A172 (cell line): ENCODE measurements around the gene FARP2. TPM values are rescaled to one million over a fixed set of nuclear protein-coding genes. Genes with fewer than 3 reads are reported as not detected.
"Not testable (repeated sequence)": the region's sequence is repeated elsewhere in the genome, so short reads cannot be mapped to it uniquely, and the experiment has no call there.

ENCODE experiments used
- DNase-seq: peaks from one replicate; pipeline ENCODE4 v3.0.0-alpha.2; 2015; ENCODE audit warnings: low spot score
- total RNA-seq: library from RNA; depleted of rRNA; stranded (reverse); fragments of >200 nt; shearing (Covaris generic); gene quantifications from 2 replicates; pipeline ENCODE4 v1.2.3, GENCODE V29; 2014

Gene FARP2
- total RNA-seq, 1 experiment from 2014 or later: 47.3 TPM

DNA sequence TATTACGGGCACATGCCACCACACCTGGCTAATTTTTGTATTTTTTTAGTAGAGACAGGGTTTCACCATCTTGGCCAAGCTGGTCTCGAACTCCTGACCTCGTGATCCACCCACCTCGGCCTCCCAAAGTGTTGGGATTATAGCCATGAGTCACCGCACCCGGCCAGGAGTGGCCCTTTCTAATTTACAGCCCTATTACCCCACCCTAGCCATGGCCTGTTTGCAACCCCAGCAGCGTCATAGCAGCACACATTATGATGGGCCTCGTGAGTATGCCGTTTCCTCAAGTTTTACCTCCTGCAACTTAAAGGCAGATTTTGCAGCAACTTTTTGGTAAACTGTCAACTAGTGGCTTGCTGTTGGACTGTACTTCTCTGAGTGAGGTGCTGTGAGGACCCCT lies 97.8 kb downstream of the FARP2 start:
- not testable (repeated sequence) for DNase-seq

DNA sequence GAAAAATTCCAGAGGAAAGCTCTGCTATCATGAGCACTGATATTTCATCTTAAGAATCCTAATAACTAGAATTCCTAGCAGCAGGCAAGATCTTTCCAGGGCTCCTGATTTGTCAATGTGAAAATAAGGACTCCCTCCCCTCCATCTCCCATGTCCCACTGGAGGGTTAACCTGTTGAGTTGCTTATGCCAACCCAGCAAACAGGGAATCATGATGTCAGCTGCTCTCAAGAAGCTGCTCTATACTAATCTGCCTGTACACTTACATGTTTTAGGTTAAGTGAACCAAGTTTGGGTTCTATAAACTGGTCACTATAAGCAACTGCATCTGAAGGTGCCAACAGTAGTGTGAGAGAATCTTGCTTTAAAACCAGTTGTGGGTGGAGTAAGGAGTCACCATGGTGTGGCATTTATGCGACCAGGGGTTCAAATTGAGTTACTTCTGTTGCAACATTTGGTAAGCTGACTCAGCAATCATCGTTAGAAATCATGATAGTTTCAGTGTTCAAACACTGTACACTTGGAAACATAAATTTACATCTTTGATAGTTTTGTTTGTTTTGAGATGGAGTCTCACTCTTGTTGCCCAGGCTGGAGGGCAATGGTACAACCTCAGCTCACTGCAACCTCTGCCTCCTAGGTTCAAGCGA lies 98.9 kb downstream of the FARP2 start:
- no peak for DNase-seq

GRCh38 chr2:241456546-241456945 lies 100.5 kb downstream of the FARP2 start:
- DNase-seq: no peak

- no peak for DNase-seq
These were observed 102.6 kb downstream of the FARP2 start for GRCh38 chr2:241458687-241459086.

DNA sequence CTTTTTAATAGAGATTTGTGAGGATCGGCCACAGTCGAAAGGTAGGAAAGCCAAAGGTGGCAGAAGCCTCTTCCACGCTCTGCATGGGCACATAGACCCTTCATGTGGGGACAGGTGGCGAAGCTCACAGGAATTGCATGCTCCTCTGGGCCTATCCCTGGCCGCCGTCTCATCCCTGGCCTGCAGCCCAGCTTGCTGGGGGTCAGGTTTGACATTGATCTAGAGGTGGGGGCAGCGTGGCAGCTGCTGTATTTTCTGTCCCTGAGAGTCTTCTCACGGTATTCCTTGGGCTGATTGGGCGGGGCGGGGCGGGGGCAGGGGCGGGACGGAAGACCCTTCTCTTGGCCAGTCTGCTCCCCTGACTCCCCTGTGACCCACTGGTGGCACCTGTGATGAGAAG lies 103.4 kb downstream of the FARP2 start:
- no peak for DNase-seq

- DNase-seq: no peak
These were observed 104.5 kb downstream of the FARP2 start for GRCh38 chr2:241460631-241461030.

- no peak for DNase-seq
These were observed 105.9 kb downstream of the FARP2 start for GRCh38 chr2:241461693-241462677.

GRCh38 chr2:241463276-241464135 lies 107.4 kb downstream of the FARP2 start:
- no peak for DNase-seq

DNA sequence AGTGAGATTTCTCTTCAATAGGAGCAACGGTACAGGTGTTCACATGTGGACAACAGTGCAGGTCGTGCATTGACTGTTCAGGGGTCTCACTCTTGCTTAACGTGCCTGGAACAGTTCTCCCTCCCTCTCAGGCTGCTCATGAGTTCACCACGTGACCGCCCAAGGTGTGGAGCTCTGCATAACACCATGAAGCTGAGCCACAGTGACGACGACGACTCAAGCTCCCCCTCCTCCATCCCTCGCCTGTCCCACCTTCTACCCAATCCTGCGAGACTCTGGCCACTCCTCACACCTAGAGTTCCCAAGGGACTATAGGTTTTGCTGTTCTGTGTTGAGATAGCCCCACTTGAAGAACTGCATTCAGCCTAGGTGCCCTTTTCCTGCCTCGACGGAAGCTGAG lies 109.5 kb downstream of the FARP2 start:
- no peak for DNase-seq

DNA sequence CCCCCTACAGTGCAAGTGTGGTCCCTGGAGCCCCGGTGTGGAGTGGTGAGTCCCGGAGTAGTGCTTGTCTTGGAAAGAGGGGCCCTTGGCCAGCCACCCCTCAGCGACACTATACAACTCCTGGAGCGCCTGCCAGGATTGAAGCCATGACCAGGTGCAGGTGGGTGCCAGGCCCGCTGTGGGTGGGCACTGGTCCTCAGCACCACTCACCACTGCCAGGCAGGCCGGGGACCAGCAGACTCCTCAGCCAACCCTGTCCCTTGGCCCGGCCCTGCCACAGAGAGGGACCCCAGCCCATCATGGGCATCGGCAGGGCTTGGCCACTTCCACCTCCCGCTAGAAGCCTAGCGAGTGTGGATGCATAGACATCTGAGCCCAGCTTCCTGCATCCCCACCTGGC lies 110.1 kb downstream of the FARP2 start:
- DNase-seq: no peak

- DNase-seq: no peak
These were observed 111.8 kb downstream of the FARP2 start for GRCh38 chr2:241467777-241468475.

- DNase-seq: no peak
These were observed 112.3 kb downstream of the FARP2 start for GRCh38 chr2:241468476-241468781.

DNA sequence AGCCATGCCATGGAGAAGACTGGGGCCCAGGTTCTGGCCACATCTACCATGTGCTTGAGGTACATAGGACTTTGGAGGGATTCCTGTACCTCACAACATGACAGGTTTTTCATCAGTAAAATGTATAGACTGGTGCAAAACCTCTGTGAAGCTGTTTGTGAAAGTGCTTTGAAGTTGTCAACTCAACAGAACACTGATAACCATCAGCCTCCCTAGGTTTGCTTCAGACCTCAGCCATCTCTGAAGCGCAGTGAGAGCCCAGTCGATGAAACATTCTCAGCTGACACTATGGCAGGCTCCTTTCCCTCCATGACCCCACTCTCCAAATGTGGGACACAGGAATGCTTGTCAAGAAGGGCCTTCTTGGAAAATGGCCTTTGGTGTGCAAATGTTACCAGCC lies 113.7 kb downstream of the FARP2 start:
- no peak for DNase-seq

- DNase-seq: no peak
These were observed 117.3 kb downstream of the FARP2 start for GRCh38 chr2:241473399-241473798.

DNA sequence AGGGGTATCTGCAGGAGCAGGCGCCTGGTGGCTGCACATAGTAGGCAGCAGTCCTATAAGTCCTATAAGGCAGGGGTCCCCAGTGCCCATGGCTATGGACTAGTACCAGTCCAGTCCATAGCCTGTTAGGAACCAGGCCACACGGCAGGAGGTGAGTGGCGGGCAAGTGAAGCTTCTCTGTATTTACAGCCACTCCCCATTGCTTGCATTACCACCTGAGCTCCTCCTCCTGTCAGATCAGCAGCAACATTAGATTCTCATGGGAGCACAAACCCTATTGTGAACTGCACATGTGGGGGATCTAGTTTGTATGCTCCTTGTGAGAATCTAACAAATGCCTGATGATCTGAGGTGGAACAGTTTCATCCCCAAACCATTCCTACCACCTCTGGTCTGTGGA lies 119.2 kb downstream of the FARP2 start:
- DNase-seq: no peak

GRCh38 chr2:241478166-241478565 lies 122.1 kb downstream of the FARP2 start:
- no peak for DNase-seq

- no peak for DNase-seq
These were observed 123.2 kb downstream of the FARP2 start for GRCh38 chr2:241479026-241479898.

DNA sequence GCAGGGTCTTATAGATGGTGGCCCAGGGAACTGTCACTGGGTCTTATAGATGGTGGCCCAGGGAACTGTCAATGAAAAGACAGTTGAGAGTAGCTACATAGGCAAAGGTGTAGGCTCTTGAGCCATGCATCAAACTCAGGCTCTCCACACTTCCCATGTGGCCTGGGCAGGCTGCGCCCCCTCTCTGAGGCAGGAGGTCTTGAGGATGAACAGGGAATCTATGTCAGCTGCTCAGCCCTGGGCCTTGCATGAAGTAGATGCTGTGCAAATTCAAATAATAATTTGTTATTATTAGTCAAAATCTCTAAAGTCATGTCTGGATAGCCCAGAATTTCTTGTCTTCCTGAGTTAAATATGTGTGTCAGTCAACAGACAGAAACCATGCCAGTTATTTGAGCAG lies 125.6 kb downstream of the FARP2 start:
- DNase-seq: no peak

GRCh38 chr2:241482126-241482955 lies 126.3 kb downstream of the FARP2 start:
- DNase-seq: no peak

GRCh38 chr2:241483305-241483704 lies 127.2 kb downstream of the FARP2 start:
- no peak for DNase-seq
